ENCODE measurements around the gene SOS1. TPM values are rescaled to one million over a fixed set of nuclear protein-coding genes. Genes with fewer than 3 reads are reported as not detected.
"Not testable (repeated sequence)": the region's sequence is repeated elsewhere in the genome, so short reads cannot be mapped to it uniquely, and the experiment has no call there.

SOS1 gene
- total RNA-seq, 6 donors from 2014 or later, result 10.4 to 51.2 (median 25.3) TPM

- Histone ChIP-seq H3K27ac (no peak overlapping the region), H3K9me3 (no peaks in the 10 kb centered on the region), H3K36me3 (no peaks in the 10 kb centered on the region), H3K27me3 (no peaks in the 10 kb centered on the region), H3K4me1 (peaks cover 0 to 13% (median 7%) of the 10 kb centered on the region in 4 donors), H3K4me3 (no peak overlapping the region)
- no peak for TF ChIP-seq POLR2A (IDR thresholded peaks at IDR 0.05)
- TF ChIP-seq CTCF (IDR thresholded peaks at IDR 0.05), result no peak
- TF ChIP-seq EP300 (IDR thresholded peaks at IDR 0.05), result no peak
- TF ChIP-seq POLR2AphosphoS5 (IDR thresholded peaks at IDR 0.05), result no peak
- no peak for DNase-seq
- 51 to 58% methylated on average over 2 of the region's 2 CpGs for WGBS, 2 donors
- no peak for ATAC-seq (ENCODE audit: low FRiP score in 2 of 2)
Measured at GRCh38 chr2:39139511-39140237, 18.8 kb upstream of the SOS1 start.

- WGBS, 2 donors, result 88% methylated on average over 8 of the region's 8 CpGs
- Histone ChIP-seq H3K36me3 (no peaks in the 10 kb centered on the region), H3K9me3 (no peaks in the 10 kb centered on the region), H3K4me3 (no peak overlapping the region), H3K4me1 (peaks cover 0 to 13% (median 7%) of the 10 kb centered on the region in 4 donors), H3K27me3 (no peaks in the 10 kb centered on the region), H3K27ac (no peak overlapping the region)
- ATAC-seq (ENCODE audit: low FRiP score in 2 of 2) (no peak), DNase-seq (no peak)
- no peak for TF ChIP-seq CTCF (IDR thresholded peaks at IDR 0.05)
- no peak for TF ChIP-seq POLR2A (IDR thresholded peaks at IDR 0.05)
- no peak for TF ChIP-seq EP300 (IDR thresholded peaks at IDR 0.05)
Measured at GRCh38 chr2:39138837-39139211, 18.0 kb upstream of the SOS1 start.

GRCh38 chr2:39138187-39138836, 17.5 kb upstream of the SOS1 start:
- H3K27me3 ChIP-seq; H3K36me3 ChIP-seq; H3K27ac ChIP-seq; ATAC-seq (ENCODE audit: low FRiP score in 2 of 2); DNase-seq; H3K9me3 ChIP-seq; H3K4me3 ChIP-seq: not testable (repeated sequence)
- WGBS, 2 donors, result 87 to 91% methylated on average over 18 of the region's 18 CpGs
- peaks cover 0 to 13% (median 5%) of the 10 kb centered on the region in 4 donors for H3K4me1 ChIP-seq

GRCh38 chr2:39136799-39137198, 15.9 kb upstream of the SOS1 start:
- TF ChIP-seq CTCF (IDR thresholded peaks at IDR 0.05) (no peak), POLR2AphosphoS5 (IDR thresholded peaks at IDR 0.05) (no peak), POLR2A (IDR thresholded peaks at IDR 0.05) (no peak)

GRCh38 chr2:39135690-39136259, 14.9 kb upstream of the SOS1 start:
- TF ChIP-seq EP300 (IDR thresholded peaks at IDR 0.05), result no peak
- TF ChIP-seq POLR2A (IDR thresholded peaks at IDR 0.05), result no peak
- TF ChIP-seq CTCF (IDR thresholded peaks at IDR 0.05), result no peak
- no peak for TF ChIP-seq POLR2AphosphoS5 (IDR thresholded peaks at IDR 0.05)
- no peak for ATAC-seq (ENCODE audit: low FRiP score in 2 of 2)

More at GRCh38 chr2:39136799-39137198, 15.9 kb upstream of the SOS1 start:
- no peaks in the 10 kb centered on the region for H3K36me3 ChIP-seq
- ATAC-seq (ENCODE audit: low FRiP score in 2 of 2), result no peak
- no peaks in the 10 kb centered on the region for H3K27me3 ChIP-seq
- no peak for DNase-seq
- no peak overlapping the region for H3K4me3 ChIP-seq
- H3K4me1 ChIP-seq, result peaks cover 0 to 13% (median 5%) of the 10 kb centered on the region in 4 donors
- no peak overlapping the region for H3K27ac ChIP-seq
- no peaks in the 10 kb centered on the region for H3K9me3 ChIP-seq
- WGBS, 2 donors, result 82 to 83% methylated on average over 5 of the region's 5 CpGs

More at GRCh38 chr2:39135690-39136259, 14.9 kb upstream of the SOS1 start:
- WGBS, 2 donors, result 64 to 67% methylated on average over 5 of the region's 5 CpGs
- no peaks in the 10 kb centered on the region for H3K36me3 ChIP-seq
- peaks cover 0 to 9% (median 3%) of the 10 kb centered on the region in 4 donors for H3K4me1 ChIP-seq
- no peak overlapping the region for H3K4me3 ChIP-seq
- no peaks in the 10 kb centered on the region for H3K27me3 ChIP-seq
- no peaks in the 10 kb centered on the region for H3K9me3 ChIP-seq
- H3K27ac ChIP-seq, result no peak overlapping the region
- DNase-seq, result no peak

All from upper lobe of left lung (tissue), 6 donors.